ENCODE measurements around the gene QPRT. TPM values are rescaled to one million over a fixed set of nuclear protein-coding genes. Genes with fewer than 3 reads are reported as not detected.

The QPRT gene
- total and polyA plus RNA-seq, 2 of the 8 experiments (the other 6 are each of a cell fraction or from before 2014, with no cell fraction given) = 89.0 to 102 TPM

DNA sequence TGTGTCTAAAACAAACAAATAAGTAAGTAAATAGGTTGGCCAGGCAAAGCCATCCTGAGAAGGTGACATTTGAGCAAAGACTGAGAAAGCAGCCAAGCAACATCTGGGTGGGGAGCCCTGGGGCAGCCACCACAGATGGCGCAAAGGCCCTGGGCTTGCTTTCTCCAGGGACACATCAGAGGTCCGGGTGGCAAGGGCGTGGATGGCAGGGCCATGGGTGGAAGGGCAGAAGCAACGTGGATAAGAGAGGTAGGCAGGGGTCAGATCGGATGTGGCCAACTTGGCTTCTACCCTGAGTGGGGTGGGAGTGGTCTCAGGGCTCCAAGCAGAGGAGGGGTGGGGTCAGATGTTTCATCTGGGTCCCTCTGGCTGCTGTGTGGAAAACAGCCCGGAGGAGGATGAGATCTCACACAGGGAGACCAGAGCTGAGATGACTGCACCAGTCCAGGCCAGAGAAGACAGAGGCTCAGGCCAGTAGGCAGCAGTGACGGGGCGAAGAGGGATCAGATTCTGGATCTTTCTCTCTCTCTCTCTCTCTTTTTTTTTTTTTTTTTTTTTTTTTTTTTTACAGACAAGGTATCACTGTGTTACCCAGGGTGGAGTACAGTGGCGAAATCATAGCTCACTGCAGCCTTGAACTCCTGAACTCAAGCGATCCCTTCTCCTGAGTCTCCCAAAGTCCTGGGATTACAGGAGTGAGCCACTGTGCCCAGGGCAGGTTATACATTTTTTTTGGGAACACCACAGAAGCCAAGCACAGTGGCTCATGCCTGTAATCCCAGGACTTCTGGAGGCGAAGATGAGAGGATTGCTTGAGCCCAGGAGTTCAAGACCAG, 22.1 kb upstream of the QPRT start (continued):
- TF ChIP-seq EZH2 (IDR thresholded peaks at IDR 0.05; ENCODE audit: low read depth, low read length, severe bottlenecking) (no peak), PHF8 (conservative IDR thresholded peaks at IDR 0.05; ENCODE audit: low read depth, low read length) (no peak), CTBP2 (IDR thresholded peaks at IDR 0.05; ENCODE audit: borderline replicate concordance, insufficient read depth, insufficient read length, low read length) (no peak), TCF12 (IDR thresholded peaks at IDR 0.05; ENCODE audit: low read depth, low read length) (no peak), TAF1 (IDR thresholded peaks at IDR 0.05; ENCODE audit: low read depth, low read length) (no peak), JUN (IDR thresholded peaks at IDR 0.05; ENCODE audit: low read depth, low read length) (no peak), SP1 (IDR thresholded peaks at IDR 0.05; ENCODE audit: low read depth, low read length) (no peak)
